ENCODE measurements around the gene CPVL.
"Not testable (repeated sequence)": the region's sequence is repeated elsewhere in the genome, so short reads cannot be mapped to it uniquely, and the experiment has no call there.

Gene CPVL

GRCh38 chr7:29102558-29103151 lies 43.7 kb downstream of the CPVL start:
- CTCF ChIA-PET: interaction anchor here (1.2 to 11.7 kb wide), 5 partner anchors 10 to 178 kb away, joined by 3 to 130 read pairs (median 8); partner anchors contain the start of gene TRIL
- no peak overlapping the region for H3K27ac Mint-ChIP-seq

GRCh38 chr7:29100924-29101323 lies 45.4 kb downstream of the CPVL start:
- Mint-ChIP-seq H3K36me3 (no peaks in the 10 kb centered on the region), H3K27me3 (no peaks in the 10 kb centered on the region), H3K27ac (no peak overlapping the region), H3K4me1 (no peaks in the 10 kb centered on the region), H3K4me3 (no peak overlapping the region), H3K9me3 (no peaks in the 10 kb centered on the region)
- CTCF ChIA-PET: interaction anchor here (0.9 to 11.7 kb wide), 5 partner anchors 11 to 176 kb away, joined by 3 to 130 read pairs (median 8); partner anchors contain the start of gene TRIL
- DNase-seq: no peak

More at GRCh38 chr7:29102558-29103151, 43.7 kb downstream of the CPVL start:
- H3K36me3 Mint-ChIP-seq: no peaks in the 10 kb centered on the region
- peak; percentile 66 for DNase-seq
- no peaks in the 10 kb centered on the region for H3K4me1 Mint-ChIP-seq
- no peaks in the 10 kb centered on the region for H3K9me3 Mint-ChIP-seq
- no peak overlapping the region for H3K4me3 Mint-ChIP-seq
- H3K27me3 Mint-ChIP-seq: peaks cover 2% of the 10 kb centered on the region

- Mint-ChIP-seq H3K9me3 (no peaks in the 10 kb centered on the region), H3K4me3 (no peak overlapping the region), H3K27me3 (no peaks in the 10 kb centered on the region), H3K4me1 (no peaks in the 10 kb centered on the region), H3K36me3 (no peaks in the 10 kb centered on the region), H3K27ac (no peak overlapping the region)
- CTCF ChIA-PET: interaction anchor here (1.4 to 11.7 kb wide), 4 partner anchors 143 to 308 kb away, joined by 4 to 130 read pairs (median 12); partner anchors contain the start of gene TRIL
- DNase-seq: no peak
Measured at GRCh38 chr7:29099896-29100847, 46.2 kb downstream of the CPVL start.

- H3K4me1 Mint-ChIP-seq: peaks cover 10% of the 10 kb centered on the region
- CTCF ChIA-PET: interaction anchor here (1.0 to 11.7 kb wide), 2 partner anchors 140 to 172 kb away, joined by 3 to 130 read pairs; no protein-coding TSS in a partner anchor
- H3K36me3 Mint-ChIP-seq: no peaks in the 10 kb centered on the region
- H3K9me3 Mint-ChIP-seq: no peaks in the 10 kb centered on the region
- no peak overlapping the region for H3K27ac Mint-ChIP-seq
- H3K27me3 Mint-ChIP-seq: peaks cover 6% of the 10 kb centered on the region
- H3K4me3 Mint-ChIP-seq: no peak overlapping the region
- no peak for DNase-seq
Measured at GRCh38 chr7:29096446-29096730, 49.9 kb downstream of the CPVL start.

GRCh38 chr7:29095631-29096445 lies 50.5 kb downstream of the CPVL start:
- H3K27me3 Mint-ChIP-seq: peaks cover 6% of the 10 kb centered on the region
- H3K9me3 Mint-ChIP-seq: no peaks in the 10 kb centered on the region
- CTCF ChIA-PET: interaction anchor here (1.0 to 11.7 kb wide), 2 partner anchors 139 to 171 kb away, joined by 3 to 130 read pairs; no protein-coding TSS in a partner anchor
- no peak overlapping the region for H3K27ac Mint-ChIP-seq
- DNase-seq: no peak
- H3K36me3 Mint-ChIP-seq: no peaks in the 10 kb centered on the region
- no peak overlapping the region for H3K4me3 Mint-ChIP-seq
- peaks cover 15% of the 10 kb centered on the region for H3K4me1 Mint-ChIP-seq

- H3K9me3 Mint-ChIP-seq, DNase-seq, H3K27ac Mint-ChIP-seq, H3K4me3 Mint-ChIP-seq, H3K27me3 Mint-ChIP-seq, H3K36me3 Mint-ChIP-seq, CTCF ChIA-PET: not testable (repeated sequence)
- H3K4me1 Mint-ChIP-seq: peaks cover 28% of the 10 kb centered on the region
Measured at GRCh38 chr7:29093091-29093490, 53.2 kb downstream of the CPVL start.

GRCh38 chr7:29091715-29092114 lies 54.6 kb downstream of the CPVL start:
- peaks cover 34% of the 10 kb centered on the region for H3K4me1 Mint-ChIP-seq
- no peaks in the 10 kb centered on the region for H3K36me3 Mint-ChIP-seq
- peak overlapping the region; percentile 92 for H3K27ac Mint-ChIP-seq
- CTCF ChIA-PET: interaction anchor here (1.1 to 2.5 kb wide), 6 partner anchors 11 to 170 kb away, joined by 3 to 12 read pairs (median 9); no protein-coding TSS in a partner anchor
- H3K4me3 Mint-ChIP-seq: peak overlapping the region; percentile 82
- DNase-seq: peak; percentile 31
- no peaks in the 10 kb centered on the region for H3K9me3 Mint-ChIP-seq
- peaks cover 14% of the 10 kb centered on the region for H3K27me3 Mint-ChIP-seq

GRCh38 chr7:29090836-29091601 lies 55.3 kb downstream of the CPVL start:
- H3K27ac Mint-ChIP-seq: peak overlapping the region; percentile 92
- H3K4me1 Mint-ChIP-seq: peaks cover 34% of the 10 kb centered on the region
- peak; percentile 23 for DNase-seq

GRCh38 chr7:29090151-29090805 lies 56.1 kb downstream of the CPVL start:
- CTCF ChIA-PET: interaction anchor here (0.7 to 2.5 kb wide), 7 partner anchors 11 to 663 kb away, joined by 3 to 12 read pairs (median 9); no protein-coding TSS in a partner anchor
- Mint-ChIP-seq H3K9me3 (no peaks in the 10 kb centered on the region), H3K27me3 (peaks cover 14% of the 10 kb centered on the region), H3K4me1 (peaks cover 34% of the 10 kb centered on the region), H3K4me3 (peak overlapping the region; percentile 82), H3K36me3 (no peaks in the 10 kb centered on the region), H3K27ac (no peak overlapping the region)
- DNase-seq: no peak

More at GRCh38 chr7:29090836-29091601, 55.3 kb downstream of the CPVL start:
- Mint-ChIP-seq H3K27me3 (peaks cover 14% of the 10 kb centered on the region), H3K36me3 (no peaks in the 10 kb centered on the region), H3K4me3 (peak overlapping the region; percentile 82), H3K9me3 (no peaks in the 10 kb centered on the region)
- CTCF ChIA-PET: interaction anchor here (0.7 to 2.5 kb wide), 7 partner anchors 10 to 662 kb away, joined by 3 to 12 read pairs (median 9); no protein-coding TSS in a partner anchor

- H3K4me3 Mint-ChIP-seq: no peak overlapping the region
- H3K36me3 Mint-ChIP-seq: no peaks in the 10 kb centered on the region
- peaks cover 16% of the 10 kb centered on the region for H3K27me3 Mint-ChIP-seq
- H3K27ac Mint-ChIP-seq: no peak overlapping the region
- H3K9me3 Mint-ChIP-seq: no peaks in the 10 kb centered on the region
- H3K4me1 Mint-ChIP-seq: peaks cover 38% of the 10 kb centered on the region
- CTCF ChIA-PET: interaction anchor here (0.7 to 1.0 kb wide), 3 partner anchors 14 to 165 kb away, joined by 3 to 5 read pairs (median 5); no protein-coding TSS in a partner anchor
- no peak for DNase-seq
Measured at GRCh38 chr7:29087840-29088170, 58.5 kb downstream of the CPVL start.

- CTCF ChIA-PET: no interaction called here
- Mint-ChIP-seq H3K4me1 (peaks cover 30% of the 10 kb centered on the region), H3K27ac (no peak overlapping the region), H3K9me3 (no peaks in the 10 kb centered on the region), H3K27me3 (peaks cover 13% of the 10 kb centered on the region), H3K4me3 (no peak overlapping the region), H3K36me3 (no peaks in the 10 kb centered on the region)
- no peak for DNase-seq
Measured at GRCh38 chr7:29086545-29086944, 59.8 kb downstream of the CPVL start.

- CTCF ChIA-PET: no interaction called here
- no peak for DNase-seq
- Mint-ChIP-seq H3K36me3 (no peaks in the 10 kb centered on the region), H3K4me3 (no peak overlapping the region), H3K9me3 (no peaks in the 10 kb centered on the region), H3K27ac (no peak overlapping the region), H3K4me1 (peaks cover 16% of the 10 kb centered on the region), H3K27me3 (peaks cover 9% of the 10 kb centered on the region)
Measured at GRCh38 chr7:29084832-29085231, 61.5 kb downstream of the CPVL start.

- no peak for DNase-seq
- CTCF ChIA-PET: interaction anchor here (0.9 to 1.8 kb wide), 3 partner anchors 11 to 257 kb away, joined by 3 to 5 read pairs (median 3); no protein-coding TSS in a partner anchor
- no peaks in the 10 kb centered on the region for H3K9me3 Mint-ChIP-seq
- peaks cover 5% of the 10 kb centered on the region for H3K27me3 Mint-ChIP-seq
- no peaks in the 10 kb centered on the region for H3K36me3 Mint-ChIP-seq
- H3K27ac Mint-ChIP-seq: no peak overlapping the region
- H3K4me3 Mint-ChIP-seq: no peak overlapping the region
- H3K4me1 Mint-ChIP-seq: peaks cover 4% of the 10 kb centered on the region
Measured at GRCh38 chr7:29080803-29081202, 65.5 kb downstream of the CPVL start.
